Measurements from ENCODE around the gene ABCA4.

The ABCA4 gene

DNA sequence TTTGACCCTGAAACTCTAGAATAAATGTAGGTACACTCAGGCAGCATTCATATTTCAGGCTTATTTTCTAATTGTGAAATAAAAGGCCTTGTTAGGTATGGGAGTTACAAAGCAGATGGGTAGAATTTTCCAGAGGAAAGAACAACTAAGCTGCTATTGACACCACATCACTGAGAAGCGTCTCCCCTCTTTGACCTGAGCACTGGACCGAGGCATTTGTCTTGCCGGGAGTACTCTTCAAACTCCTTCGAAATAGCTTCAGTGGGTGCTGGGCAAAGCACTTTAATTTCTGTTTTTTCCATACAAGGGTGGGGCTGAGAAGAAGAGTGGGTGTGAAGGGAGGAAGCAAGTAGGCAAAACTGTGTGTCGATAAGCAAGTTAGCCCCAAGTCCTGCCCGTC is 36.4 kb downstream of the ABCA4 start:
- DNase-seq (ENCODE audit: low read depth in 3 of 3, low spot score in 1 of 3): no peak

DNA sequence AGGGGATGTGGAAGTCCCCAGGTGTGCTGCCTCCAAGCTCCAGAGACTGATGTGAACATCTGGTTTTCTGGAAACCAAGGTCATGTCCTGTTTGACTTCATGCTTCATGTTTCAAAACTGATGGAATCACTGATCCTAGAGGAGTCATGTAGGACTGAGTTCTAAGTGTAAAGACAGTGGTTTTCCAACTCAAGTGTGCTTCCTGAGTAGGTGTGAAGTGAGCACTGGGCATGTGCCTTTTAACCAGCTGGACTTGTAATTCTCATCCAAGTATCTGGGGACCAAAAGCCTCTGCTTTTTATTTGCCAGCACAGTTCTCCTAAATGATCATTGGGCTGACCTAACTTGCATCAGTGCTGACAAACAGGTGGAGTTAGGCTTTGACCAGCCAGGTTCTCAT is 36.9 kb downstream of the ABCA4 start:
- DNase-seq (ENCODE audit: low read depth in 3 of 3, low spot score in 1 of 3): no peak

DNA sequence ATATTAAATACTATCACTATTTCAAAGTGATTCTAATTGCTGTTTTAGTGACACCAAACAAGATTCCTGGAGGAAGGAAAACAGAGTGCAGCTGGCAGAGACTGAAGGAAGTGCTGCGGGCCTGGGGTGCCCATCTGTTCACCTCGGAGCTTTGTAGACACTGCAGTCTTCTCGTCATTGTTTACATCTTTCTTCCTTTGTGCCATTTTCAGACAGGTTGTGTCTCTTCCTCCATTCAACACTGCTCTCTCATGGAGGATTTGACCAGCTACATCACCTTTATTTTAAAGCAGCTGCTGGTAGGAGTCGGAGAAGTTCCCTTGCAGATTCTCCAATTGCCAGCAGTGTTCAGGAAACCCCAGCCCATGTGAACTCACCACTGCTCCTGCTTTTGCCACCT is 37.3 kb downstream of the ABCA4 start:
- no peak for DNase-seq (ENCODE audit: low read depth in 3 of 3, low spot score in 1 of 3)

DNA sequence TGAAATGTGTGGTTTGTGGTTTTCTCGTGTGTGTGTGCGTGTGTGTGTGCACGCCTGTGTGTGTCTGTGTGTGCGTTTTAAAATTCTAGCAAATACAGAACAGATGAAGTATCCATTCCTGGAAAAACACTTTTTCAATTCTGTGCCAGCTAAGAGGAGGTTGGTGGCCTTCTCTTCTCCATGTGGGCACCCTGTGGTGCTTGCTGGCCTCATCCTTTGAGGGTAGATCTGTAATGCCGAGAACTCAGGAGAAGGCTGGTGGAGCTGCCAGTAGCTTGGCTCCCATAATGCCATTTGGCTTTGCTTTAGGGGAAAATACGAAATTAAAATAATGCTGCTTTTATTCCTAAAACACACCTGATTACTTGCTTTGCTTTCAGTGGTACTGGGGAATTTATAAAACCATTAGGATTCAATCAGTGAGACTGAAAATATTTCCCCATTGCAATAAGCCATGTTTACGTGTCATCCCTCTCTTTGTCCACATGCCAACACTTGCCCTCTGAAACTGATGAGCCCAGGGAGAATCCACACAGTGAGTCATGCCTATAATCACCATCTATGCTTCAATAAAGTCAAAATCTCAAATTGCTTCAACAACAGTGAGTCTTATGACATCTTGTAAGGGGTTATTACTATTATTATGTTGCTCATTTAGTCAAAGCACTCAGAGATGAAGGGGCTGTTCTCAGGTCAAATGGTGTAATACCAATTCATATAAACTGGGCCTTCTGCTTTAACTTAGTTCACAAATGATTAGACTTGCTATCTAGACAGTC is 39.2 kb downstream of the ABCA4 start:
- DNase-seq (ENCODE audit: low read depth in 3 of 3, low spot score in 1 of 3): no peak

DNA sequence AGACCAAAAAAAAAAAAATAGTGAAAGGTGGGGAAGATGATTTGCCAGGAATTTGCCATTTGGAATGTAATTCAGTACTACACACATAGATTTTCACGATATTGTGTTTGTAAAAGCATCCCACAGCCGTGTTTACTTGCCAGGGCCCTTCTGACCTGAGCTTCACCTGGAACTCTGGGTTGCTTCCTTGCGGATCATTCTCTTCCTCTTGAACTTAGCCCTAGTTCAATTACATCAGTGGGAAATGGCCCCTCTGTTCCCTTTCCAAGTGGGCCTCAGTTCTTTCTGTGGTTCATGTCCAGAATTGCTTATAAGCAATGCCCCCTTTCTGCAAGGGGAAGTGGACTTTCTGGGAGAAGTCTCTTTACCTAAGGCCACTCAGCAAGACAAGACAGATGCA is 41.0 kb downstream of the ABCA4 start:
- DNase-seq (ENCODE audit: low read depth in 3 of 3, low spot score in 1 of 3): no peak

DNA sequence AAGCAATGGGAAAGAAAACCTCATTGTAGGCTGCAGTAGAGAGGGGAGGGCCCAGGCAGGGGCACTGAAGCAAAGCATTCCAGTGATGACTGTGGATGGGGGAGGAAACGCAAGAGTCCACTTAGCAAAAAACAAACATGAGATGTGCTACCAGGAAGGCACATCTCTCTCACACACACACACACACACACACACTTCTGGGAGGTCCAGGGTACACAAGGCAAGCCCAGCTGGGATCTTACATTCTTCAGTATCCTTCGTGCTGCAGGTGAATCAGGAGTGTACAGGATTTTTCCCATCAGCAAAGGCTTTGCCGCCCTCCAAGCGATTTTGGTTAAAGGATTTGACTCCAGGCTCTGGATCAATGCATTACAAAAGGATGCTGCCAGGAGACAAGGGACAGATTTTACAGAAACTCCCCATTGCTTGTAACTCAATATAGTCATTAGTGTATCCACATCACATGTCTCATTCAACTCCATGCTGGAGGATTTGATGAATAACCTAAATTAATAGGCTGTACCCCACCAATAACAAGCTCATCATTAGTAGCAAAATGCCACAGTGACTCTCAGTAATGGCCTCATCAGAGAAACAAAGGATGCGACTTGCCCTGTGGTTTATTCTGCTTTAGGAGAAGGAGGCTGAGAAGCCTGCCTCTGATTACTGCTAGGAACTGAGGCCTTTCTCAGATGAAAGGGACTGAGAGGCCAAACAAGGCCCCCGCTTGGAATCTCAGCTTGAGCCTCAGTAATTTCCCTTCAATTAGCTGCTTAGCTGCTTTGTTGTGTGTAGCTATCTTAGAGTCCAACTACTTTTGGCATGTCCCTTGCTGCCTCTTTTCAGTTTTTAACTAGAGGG is 41.6 kb downstream of the ABCA4 start:
- DNase-seq (ENCODE audit: low read depth in 3 of 3, low spot score in 1 of 3): no peak

DNA sequence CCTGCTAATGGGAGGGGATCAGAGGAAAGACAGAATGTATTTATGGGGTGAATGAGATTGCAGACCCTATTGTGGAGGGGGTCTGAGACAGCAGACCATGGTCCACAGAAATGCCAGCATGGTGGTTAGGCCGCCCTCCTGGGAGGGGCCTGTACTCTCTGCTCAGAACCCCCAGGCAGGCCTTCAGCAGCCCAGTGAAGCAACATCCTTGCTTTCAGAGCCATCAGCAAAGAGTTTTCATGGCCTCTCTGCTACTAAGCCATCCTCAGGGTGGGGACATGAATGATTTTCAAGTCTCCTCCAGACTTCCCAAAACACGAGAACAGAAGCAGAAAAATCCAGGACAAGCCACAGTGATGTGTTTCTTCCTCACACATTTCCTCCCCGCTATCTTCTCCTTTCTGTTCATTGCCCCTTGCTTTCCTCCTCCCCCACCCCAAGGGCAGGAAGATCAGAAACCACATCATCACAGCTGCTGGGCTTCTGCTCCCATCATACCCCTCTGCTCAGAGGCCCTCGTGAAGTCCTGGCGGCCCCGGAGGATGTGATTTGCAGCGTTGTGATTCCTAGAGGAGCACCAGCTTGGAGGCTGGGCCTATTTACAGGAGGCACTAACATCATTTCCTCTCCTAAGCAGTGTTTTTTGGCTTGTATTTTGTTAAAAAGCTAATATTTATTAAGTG is 48.0 kb downstream of the ABCA4 start:
- no peak for DNase-seq (ENCODE audit: low read depth in 3 of 3, low spot score in 1 of 3)

DNA sequence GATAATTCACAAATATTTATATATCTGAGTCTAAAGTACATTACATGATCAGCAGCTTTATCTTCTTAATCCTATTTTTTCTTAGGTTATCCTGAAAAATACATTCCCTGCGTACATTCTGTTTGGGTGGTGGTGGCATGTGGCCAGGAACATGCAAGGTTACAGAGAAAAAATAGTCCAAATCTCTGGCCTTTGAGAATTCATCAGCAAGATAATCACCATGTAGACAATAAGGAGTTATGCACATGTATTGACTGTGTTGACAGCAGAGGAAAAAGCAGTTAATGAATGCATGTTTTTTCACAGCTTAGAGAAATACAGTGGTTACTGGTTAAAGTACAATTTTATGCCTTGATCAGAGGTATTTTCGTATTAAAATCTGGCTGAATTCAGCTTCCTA is 49.0 kb downstream of the ABCA4 start:
- DNase-seq (ENCODE audit: low read depth in 3 of 3, low spot score in 1 of 3): no peak

DNA sequence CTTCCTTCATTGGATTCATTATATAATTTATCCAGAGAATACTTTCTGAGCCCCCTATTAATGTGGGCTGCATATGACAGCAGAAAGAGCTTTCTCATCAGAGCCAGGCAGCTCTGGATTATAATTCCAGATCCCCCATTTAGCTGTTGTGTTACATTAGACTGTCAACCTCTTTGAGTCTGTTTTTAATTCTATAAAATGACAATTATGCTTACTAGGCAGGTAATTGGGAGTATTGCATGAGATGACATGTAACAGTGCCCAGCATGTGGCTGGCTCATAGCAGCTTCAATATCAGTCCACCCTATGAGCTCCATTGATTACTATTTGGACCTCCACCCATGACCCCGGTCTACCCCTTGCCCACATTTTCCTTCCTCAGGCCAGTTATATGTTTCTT is 49.6 kb downstream of the ABCA4 start:
- no peak for DNase-seq (ENCODE audit: low read depth in 3 of 3, low spot score in 1 of 3)

DNA sequence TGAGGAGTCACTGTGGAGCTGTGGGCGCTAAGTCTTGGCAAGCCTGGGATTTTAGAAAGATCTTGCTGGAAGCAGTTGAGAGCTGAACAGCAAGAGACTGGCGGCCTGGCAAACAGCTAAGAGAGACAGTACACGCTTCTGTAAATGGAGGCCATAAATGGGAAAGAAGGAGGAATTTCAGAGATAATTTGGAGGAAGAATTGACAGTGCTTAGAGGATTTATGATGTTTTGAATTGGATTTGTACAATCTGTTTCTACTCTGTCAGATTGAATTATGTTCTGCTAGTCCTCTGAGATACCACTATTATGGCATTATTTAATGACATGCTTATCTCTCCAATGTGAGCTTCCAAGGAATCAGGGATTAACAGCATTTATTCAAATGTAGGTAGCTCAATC is 50.1 kb downstream of the ABCA4 start:
- DNase-seq (ENCODE audit: low read depth in 3 of 3, low spot score in 1 of 3): no peak

DNA sequence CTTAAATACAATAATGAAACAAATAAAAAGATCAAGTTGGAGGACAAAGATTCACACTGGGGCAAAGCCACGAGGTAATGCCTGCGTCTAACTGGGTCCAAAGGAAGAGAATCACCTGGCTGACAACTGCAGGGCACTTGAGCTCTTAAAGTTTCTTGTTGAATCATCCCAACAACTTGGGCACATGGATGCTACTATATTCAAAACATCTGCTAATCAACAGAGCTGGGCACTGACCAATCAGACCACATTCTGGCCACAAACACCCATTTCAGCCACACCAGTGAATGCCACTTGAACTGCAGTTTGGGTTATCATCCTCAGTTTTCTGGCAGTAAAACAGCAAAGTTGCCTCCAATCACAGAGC is 51.0 kb downstream of the ABCA4 start:
- DNase-seq (ENCODE audit: low read depth in 3 of 3, low spot score in 1 of 3): no peak

DNA sequence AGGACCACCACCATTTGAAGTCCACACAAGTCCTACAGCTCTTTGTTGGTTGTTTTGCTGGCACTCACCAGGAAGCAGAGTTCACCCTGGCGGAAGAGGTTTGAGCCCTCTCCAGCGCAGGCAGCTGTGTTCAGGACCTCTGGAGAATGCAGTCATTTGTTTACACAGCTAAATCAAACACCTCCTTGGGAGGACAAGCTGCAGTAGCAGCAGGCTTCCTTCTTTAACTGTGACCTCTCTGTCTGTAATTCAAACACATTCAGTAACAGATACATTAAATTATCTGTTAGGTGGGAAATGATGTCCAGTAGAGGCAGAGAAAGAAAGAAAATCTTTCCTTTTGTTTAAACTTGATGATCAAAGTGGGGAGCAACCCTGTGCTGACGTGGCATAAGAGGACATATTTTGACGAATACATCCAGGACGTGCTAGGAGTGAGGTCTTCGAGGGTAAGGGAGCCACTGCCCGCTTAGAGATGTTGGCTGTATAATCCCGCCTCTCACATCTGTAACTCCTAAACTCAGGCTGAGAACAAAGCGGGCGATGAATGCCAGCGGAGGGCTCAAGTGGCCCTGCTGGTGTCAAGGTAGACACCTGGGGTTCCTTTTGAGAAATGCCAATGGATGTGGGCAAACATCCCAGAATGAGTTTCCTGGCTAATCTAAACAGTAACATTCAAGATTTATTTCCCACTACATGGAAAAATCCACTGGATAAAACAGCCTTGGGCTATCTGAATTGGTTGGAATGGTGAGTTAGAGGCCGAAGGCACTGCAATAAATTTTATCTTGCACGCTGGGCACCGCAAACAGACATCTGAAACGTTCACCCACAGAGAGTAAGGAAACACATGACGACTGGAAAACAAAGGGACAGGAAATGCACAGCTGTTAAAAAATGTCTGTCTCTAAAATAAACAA is 51.7 kb downstream of the ABCA4 start:
- no peak for DNase-seq (ENCODE audit: low read depth in 3 of 3, low spot score in 1 of 3)

DNA sequence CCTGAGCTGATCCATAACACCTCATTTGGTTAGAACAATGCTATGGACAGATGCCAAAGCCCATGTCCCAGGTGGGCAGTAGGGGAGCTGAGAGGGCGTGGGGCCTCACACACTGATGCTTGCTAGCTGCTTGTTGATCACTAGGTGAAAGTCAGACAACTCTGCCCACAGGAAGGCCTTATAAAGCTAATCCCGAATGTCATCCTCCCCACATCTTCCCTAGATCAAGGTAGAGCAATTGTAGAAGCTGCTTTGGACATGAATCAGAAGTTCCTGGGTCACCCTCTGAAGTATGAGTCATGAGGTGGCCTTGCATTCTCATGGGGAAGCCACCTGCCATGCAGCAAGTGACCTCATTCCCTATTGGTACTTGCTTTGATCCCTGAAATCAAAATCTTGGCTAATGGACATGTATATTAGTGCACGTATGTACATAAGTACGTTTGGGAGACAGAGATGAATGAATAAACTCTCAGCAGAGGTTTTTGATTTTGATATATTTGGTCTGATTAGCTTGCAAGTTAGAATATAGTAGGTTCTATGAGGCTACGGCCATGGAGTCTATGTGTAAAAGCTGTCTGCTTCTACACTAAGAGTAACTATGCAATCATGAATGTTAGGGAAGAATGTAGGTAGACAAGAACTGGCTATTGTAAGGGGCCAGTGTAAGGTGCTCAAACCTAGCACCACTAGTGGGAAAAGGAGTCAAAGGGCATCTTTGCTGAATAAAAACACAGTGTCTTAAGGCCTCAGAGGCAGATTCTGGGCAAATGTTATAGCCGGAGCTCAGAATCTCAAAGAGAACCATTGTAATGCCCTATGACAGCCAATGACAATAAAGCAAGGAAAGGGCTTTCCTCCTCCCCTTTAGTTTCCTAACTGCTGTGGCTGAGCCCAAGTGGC is 52.6 kb downstream of the ABCA4 start:
- no peak for DNase-seq (ENCODE audit: low read depth in 3 of 3, low spot score in 1 of 3)

DNA sequence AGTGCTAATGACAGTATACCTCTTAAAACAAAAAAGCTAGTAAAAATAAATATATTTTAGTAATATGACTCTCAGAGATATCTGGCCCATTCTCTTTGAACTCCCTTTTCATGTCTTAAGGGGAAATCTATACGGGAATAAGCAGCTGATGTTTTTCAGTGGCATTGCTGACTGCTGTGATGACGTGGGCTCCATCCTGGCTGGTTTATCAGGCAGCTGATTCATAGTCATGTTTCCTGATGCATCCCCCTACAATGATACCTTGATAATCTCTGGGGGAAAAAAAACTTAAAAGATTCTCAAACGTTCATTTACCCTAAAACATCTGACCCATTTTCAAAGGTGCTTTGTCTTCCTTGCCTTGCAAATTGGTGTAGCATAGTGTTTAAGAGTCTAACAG is 53.8 kb downstream of the ABCA4 start:
- DNase-seq (ENCODE audit: low read depth in 3 of 3, low spot score in 1 of 3): no peak

DNA sequence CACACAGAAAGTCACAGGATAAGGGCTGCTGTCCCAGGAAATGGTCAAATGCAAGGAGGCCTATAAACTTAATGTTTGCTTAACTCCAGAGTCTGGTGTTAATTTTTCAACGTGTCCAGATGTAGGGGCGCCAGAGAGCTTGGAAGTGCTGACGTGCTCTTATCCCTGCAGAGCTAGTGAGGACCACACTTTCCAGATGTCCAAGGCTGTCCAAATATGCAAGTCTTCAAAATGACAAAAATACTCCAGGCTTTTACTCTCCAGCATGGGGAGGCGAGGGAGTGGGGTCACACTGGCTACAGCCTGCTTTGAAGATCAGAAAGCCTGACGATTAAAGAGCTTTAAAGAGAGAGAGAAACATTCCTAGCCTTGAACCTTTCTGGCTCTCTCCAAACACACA is 57.6 kb downstream of the ABCA4 start:
- DNase-seq (ENCODE audit: low read depth in 3 of 3, low spot score in 1 of 3): no peak

DNA sequence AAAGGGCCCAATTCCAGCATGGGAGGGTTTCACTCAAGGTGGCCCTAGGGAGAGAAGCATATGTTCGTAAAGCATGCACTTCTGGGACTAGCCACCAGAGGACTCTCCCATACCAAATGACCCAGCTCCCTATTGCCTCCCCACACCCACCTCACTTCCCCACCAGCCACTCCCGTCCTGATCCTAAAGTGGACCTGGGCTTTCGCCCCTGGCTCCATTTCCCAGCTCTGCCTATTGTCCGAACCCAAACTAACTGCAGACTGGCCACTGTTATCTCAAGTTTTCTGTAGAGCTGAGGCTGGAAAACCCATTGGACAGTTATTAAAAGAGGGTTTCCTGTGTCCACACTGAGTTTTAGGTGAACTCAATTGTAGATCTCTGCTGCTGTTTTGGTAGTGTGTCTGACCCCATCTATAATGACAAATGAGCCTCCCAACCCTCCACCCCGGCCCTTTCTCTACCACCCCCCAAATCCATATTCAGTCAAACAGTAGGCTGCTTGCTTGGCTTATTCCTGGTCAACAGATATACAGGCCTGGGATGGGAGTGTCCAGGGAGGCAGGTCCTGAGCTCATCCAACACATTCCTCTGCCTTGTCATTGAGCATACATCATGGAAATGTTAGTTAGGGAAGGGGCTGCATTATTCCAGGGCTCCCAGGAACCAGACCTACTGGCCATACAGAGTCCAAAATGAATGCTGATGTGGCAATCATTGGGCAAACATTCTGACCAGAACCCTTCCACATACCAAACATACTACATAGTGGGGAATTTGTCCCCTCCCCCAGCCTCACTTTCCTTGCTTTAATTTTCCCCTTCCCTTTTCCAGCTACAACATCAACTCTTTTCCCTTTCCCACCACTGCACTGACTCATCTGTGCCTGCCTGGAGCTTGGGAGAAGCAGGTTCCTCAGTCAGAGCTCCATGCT is 59.2 kb downstream of the ABCA4 start:
- no peak for DNase-seq (ENCODE audit: low read depth in 3 of 3, low spot score in 1 of 3)

DNA sequence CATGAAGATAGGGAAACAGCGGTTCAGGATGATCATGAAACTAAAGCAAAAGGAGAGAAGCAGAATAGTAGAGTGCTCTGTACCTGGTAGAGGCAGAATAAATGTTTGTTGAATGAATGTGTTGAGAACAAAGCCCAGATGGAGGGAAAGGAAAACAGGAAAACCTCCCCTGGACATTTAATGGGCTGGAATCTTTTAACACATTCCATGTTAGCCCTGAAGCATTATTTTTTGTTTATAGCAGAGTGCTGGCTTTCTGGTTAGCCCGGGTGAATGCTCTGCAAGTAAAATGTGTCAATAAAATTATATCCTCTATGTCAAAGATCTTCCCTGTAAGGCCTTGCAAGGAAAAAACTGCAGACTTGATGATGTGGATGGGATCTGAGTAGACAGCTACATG is 60.2 kb downstream of the ABCA4 start:
- no peak for DNase-seq (ENCODE audit: low read depth in 3 of 3, low spot score in 1 of 3)

DNA sequence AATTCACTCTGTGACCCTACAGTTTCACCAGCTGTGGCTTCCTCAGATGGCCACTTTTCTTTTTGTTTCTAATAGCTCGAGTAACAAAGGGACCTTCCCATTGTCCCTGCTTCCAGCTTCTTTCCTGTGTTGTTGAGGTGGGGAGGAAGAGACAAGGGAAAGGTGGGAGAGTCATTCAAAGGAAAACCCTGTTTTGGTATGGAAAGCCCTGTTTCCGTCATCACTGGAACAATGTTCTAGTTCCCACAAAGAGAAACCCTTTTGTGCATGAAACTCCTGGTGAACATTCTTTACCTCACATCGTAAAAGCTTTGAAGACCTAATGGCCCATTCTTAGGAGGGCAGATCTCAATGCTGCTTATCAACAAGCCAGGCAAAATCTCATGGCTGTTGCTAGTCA is 62.2 kb downstream of the ABCA4 start:
- DNase-seq (ENCODE audit: low read depth in 3 of 3, low spot score in 1 of 3): no peak

DNA sequence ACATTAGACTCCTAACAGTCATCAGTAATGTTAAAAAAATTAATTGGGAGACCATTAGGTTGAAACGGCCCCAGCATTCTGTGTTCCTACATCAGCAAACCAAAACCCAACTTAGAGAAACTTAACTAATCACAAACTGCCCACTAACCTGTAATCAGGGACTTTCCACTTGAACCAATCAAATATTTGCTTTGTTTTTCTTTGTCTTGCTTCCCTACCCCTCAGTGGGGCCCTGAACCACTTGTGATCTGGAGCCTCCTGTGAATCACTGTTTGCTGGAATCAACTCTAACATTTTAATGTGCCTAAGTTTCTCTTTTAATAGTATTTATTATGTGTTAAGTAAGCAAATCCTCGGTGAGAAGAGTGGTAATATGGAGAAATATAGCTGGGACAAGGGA is 64.0 kb downstream of the ABCA4 start:
- DNase-seq (ENCODE audit: low read depth in 3 of 3, low spot score in 1 of 3): no peak
